GM12872 (cell line): ENCODE data around the gene MED19.

Experiments used
- TF ChIP-seq, protein P1 (sequence below): IDR thresholded peaks from 3 replicates; pipeline ENCODE4 v1.5.1; 2011; ENCODE audit warnings: low read depth, mild to moderate bottlenecking, low read length, moderate library complexity; ENCODE audit not compliant: insufficient read depth

The MED19 gene

DNA sequence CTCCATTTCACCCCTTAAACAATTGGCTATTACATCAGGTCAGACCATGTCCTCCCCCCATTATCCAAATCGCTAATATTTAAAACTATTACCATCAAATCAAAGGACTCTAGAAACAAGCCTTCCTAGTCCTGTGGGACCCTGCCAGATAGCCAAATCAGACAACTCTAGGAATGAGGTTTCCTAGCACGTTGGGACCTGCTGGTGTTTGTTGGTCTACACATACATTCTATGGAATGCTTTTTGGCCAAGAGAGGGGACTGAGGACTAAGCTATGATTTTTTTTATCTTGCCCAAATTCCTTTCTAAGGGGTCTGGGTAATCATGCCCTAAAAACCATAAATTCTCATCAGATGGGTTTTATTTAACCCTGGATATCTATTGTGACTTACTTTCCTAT, 15.2 kb upstream of the MED19 start:
- TF ChIP-seq, protein P1, sequence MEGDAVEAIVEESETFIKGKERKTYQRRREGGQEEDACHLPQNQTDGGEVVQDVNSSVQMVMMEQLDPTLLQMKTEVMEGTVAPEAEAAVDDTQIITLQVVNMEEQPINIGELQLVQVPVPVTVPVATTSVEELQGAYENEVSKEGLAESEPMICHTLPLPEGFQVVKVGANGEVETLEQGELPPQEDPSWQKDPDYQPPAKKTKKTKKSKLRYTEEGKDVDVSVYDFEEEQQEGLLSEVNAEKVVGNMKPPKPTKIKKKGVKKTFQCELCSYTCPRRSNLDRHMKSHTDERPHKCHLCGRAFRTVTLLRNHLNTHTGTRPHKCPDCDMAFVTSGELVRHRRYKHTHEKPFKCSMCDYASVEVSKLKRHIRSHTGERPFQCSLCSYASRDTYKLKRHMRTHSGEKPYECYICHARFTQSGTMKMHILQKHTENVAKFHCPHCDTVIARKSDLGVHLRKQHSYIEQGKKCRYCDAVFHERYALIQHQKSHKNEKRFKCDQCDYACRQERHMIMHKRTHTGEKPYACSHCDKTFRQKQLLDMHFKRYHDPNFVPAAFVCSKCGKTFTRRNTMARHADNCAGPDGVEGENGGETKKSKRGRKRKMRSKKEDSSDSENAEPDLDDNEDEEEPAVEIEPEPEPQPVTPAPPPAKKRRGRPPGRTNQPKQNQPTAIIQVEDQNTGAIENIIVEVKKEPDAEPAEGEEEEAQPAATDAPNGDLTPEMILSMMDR, result no peak

DNA sequence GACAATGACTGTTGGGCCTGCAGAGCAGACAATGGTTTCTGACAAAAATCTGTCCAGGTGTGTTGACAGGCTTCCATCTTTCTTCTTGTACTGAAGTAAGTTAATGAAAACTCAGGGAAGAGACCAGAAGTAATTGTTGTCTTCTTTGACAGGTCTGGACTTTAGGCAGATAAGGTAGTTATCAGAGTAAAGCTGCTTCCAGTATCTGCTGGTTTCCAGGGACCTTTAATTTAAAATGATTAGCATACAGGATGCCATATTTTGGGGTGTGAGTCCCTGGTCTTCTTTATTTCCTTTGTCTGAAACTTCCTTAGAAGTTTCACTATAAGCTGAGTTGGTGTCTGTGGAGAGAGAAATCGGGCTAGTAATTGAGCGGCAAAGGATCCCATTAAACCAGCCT, 1.8 kb upstream of the MED19 start:
- TF ChIP-seq, protein P1, result no peak

DNA sequence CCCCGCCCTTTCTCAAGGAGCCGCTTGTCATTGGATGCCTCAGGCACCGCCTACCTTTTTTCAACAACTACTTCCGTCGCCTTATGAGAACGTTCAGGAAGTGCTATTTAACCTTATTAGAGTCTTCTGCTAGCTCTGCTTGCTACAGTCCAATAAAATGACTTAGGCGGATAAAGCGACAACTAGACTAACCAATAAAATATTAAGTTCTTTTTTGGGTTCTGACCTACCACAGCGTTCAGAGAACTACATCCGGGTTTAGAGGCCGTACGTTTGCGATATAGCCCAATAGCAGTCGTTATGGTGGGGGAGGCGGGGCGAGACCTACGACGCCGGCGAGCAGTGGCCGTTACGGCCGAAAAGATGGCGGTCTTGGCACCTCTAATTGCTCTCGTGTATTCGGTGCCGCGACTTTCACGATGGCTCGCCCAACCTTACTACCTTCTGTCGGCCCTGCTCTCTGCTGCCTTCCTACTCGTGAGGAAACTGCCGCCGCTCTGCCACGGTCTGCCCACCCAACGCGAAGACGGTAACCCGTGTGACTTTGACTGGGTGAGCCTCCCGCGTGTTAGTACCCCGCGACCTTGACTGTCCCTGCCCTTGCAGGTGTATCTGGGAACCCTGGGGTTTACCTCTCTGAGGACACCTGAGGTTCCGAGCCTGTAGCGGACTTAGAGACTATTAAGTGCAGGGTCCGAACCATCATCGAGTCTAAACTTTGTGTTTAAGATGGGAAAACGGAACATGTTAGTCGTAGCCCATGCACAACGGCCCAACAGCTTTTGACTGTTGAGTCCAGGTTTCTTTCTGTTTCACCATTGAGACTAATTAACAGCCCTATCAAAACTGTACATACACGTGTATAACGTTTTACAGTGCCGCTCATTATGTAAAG, 488 bp upstream of the MED19 start, which contains the start of gene TMX2:
TSS of gene TMX2 (plus strand) at position 338 of the 895 bp plus-strand sequence. CDS start at position 364, 26 bp downstream.
- TF ChIP-seq, protein P1, result no peak

DNA sequence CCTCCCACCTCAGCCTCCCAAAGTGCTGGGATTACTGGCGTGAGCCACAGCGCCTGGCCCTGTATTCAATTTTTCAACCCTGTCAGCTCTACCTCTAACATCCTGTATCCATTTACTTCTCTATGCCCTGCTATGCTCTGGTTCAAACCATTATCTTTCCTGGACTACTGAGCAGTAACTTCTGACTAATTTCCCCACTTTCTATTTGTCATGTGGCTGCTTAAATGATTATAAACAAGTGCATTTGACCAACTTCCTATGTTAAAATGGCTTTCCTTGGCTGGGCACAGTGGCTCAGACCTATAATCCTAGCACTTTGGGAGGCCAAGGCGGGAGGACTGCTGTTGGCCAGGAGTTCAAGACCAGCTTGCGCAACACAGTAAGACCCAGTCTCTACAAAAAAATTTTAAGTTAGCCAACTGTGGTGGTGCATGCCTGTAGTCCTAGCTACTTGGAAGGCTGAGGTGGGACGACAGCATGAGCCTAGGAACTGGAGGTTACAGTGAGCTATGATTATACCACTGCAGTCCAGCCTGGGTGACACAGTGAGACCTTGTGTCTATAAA, 2.1 kb downstream of the MED19 start:
- TF ChIP-seq, protein P1, result no peak

DNA sequence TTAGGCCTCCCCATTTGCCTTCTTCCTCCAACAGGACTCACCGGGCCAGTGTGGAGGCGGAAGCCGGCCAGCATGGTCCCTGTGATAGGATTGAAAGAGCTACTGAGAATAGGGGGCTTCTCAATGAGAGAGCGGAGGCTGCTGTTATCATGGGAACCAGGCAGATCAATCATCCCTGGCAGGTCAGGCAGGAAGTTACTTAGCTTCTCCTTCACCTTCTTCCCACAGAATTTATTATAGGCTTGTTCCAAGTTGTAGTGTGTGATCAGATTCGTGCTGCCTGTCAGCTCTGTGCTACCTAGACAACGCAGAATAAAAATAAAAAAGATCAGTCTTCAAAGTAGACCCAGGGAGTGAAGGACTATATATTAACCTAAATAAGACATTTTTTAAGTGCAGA, 7.1 kb downstream of the MED19 start:
- TF ChIP-seq, protein P1, result no peak

DNA sequence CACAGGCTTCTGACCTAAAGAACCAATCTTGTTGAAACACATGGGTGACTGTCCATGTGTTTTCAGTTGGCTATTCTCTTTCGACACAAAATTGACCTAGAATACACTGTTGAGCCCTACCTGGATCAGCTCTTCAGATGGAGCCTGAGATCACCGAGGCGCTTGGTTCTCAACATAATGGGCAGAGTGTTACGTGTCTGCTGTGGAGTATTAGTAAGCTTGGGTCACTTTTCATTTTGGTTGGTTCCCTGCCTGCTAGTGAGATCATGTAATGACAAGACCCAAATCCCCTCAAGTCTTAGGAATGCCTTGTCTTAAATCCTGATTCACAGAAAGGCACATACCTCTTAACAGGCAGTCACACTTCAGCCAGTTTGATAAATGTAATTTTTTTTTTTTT, 8.7 kb downstream of the MED19 start:
- TF ChIP-seq, protein P1, result no peak

DNA sequence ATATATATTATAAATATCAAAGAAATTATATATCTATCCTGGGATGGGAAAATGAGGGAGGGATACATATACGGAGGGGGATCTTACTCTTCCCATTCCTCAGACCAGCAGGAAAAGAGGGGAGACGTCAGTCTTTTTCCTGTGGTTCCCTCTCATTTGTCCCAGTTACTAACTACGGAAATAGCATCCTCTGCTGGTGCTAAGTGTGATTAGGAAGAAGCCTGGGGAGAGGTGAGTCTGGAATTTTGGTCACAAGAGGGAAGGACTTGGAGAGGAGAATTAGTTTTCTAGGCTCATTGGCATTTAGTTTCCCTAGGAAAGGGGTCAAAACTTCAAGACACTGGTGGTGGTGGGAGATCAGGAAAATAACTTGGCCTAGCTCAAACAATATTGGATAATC, 11.6 kb downstream of the MED19 start:
- TF ChIP-seq, protein P1, result no peak
